Subcutaneous abdominal adipose tissue (tissue), 5 donors: Measurements from ENCODE around the gene BCAT1.
"Not testable (repeated sequence)": the region's sequence is repeated elsewhere in the genome, so short reads cannot be mapped to it uniquely, and the experiment has no call there.

Experiments
- H3K27ac ChIP-seq: one replicate; pipeline ENCODE4 v1.7.0; 2013; ENCODE audit warnings: low read depth, mild to moderate bottlenecking, inconsistent platforms, low read length, moderate library complexity
- H3K27me3 ChIP-seq, 5 donors: one replicate each; pipeline ENCODE4 v1.7.0; 2013; ENCODE audit warnings: low read length in 5 of 5, inconsistent platforms in 1 of 5; ENCODE audit not compliant: control insufficient read depth in 5 of 5, insufficient read depth in 4 of 5
- H3K36me3 ChIP-seq, 5 donors: one replicate each; pipeline ENCODE4 v1.7.0; 2013; ENCODE audit warnings: low read length in 5 of 5; ENCODE audit not compliant: control insufficient read depth in 5 of 5, insufficient read depth in 5 of 5
- H3K4me1 ChIP-seq, 5 donors: one replicate each; pipeline ENCODE4 v1.7.0; 2013; ENCODE audit warnings: low read length in 5 of 5, mild to moderate bottlenecking in 3 of 5, moderate library complexity in 1 of 5; ENCODE audit not compliant: control insufficient read depth in 5 of 5, insufficient read depth in 5 of 5
- H3K4me3 ChIP-seq, 5 donors: one replicate each; pipeline ENCODE4 v1.7.0; 2013; ENCODE audit warnings: low read length in 5 of 5, low read depth in 1 of 5
- H3K9ac ChIP-seq, 5 donors: one replicate each; pipeline ENCODE4 v1.7.0; 2013; ENCODE audit warnings: low read length in 5 of 5, mild to moderate bottlenecking in 4 of 5, moderate library complexity in 3 of 5
- H3K9me3 ChIP-seq, 5 donors: one replicate each; pipeline ENCODE4 v1.7.0; 2013; ENCODE audit warnings: low read length in 5 of 5; ENCODE audit not compliant: control insufficient read depth in 5 of 5
- donor health status: healthy.
- donor health status: healthy.
- donor health status: healthy.
- donor health status: healthy.
- donor health status: healthy.

BCAT1 gene

GRCh38 chr12:24809306-24809705 is 139.6 kb downstream of the BCAT1 start:
- not testable (repeated sequence) for H3K27ac ChIP-seq

GRCh38 chr12:24808651-24809050 is 140.2 kb downstream of the BCAT1 start:
- no peak overlapping the region for H3K4me3 ChIP-seq
- H3K27ac ChIP-seq, result no peak overlapping the region
- H3K9ac ChIP-seq, result no peak overlapping the region
- H3K9me3 ChIP-seq, result peaks cover 0 to 3% (median 0%) of the 10 kb centered on the region in 5 donors
- no peaks in the 10 kb centered on the region for H3K4me1 ChIP-seq
- H3K36me3 ChIP-seq, result no peaks in the 10 kb centered on the region
- H3K27me3 ChIP-seq, result no peaks in the 10 kb centered on the region

More at GRCh38 chr12:24809306-24809705, 139.6 kb downstream of the BCAT1 start:
- H3K4me3 ChIP-seq, H3K4me1 ChIP-seq, H3K27me3 ChIP-seq, H3K9me3 ChIP-seq, H3K36me3 ChIP-seq, H3K9ac ChIP-seq: not testable (repeated sequence)

- H3K9ac ChIP-seq, result no peak overlapping the region
- H3K27me3 ChIP-seq, result no peaks in the 10 kb centered on the region
- H3K27ac ChIP-seq, result no peak overlapping the region
- no peaks in the 10 kb centered on the region for H3K36me3 ChIP-seq
- peaks cover 0 to 12% (median 6%) of the 10 kb centered on the region in 5 donors for H3K9me3 ChIP-seq
- no peak overlapping the region for H3K4me3 ChIP-seq
- no peaks in the 10 kb centered on the region for H3K4me1 ChIP-seq
Observed at GRCh38 chr12:24806386-24806785, 142.5 kb downstream of the BCAT1 start.

- H3K27me3 ChIP-seq, result no peaks in the 10 kb centered on the region
- no peak overlapping the region for H3K27ac ChIP-seq
- no peaks in the 10 kb centered on the region for H3K4me1 ChIP-seq
Observed at GRCh38 chr12:24803430-24804245, 145.3 kb downstream of the BCAT1 start.

GRCh38 chr12:24798335-24798734 is 150.6 kb downstream of the BCAT1 start:
- no peak overlapping the region for H3K9ac ChIP-seq
- no peak overlapping the region for H3K4me3 ChIP-seq
- H3K27ac ChIP-seq, result no peak overlapping the region
- peaks cover 0 to 8% (median 4%) of the 10 kb centered on the region in 5 donors for H3K9me3 ChIP-seq
- no peaks in the 10 kb centered on the region for H3K36me3 ChIP-seq
- H3K4me1 ChIP-seq, result peaks cover 0 to 3% (median 0%) of the 10 kb centered on the region in 5 donors
- H3K27me3 ChIP-seq, result no peaks in the 10 kb centered on the region

More at GRCh38 chr12:24803430-24804245, 145.3 kb downstream of the BCAT1 start:
- H3K9me3 ChIP-seq, result peaks cover 0 to 12% (median 4%) of the 10 kb centered on the region in 5 donors
- no peaks in the 10 kb centered on the region for H3K36me3 ChIP-seq
- no peak overlapping the region for H3K9ac ChIP-seq
- H3K4me3 ChIP-seq, result no peak overlapping the region

- no peak overlapping the region for H3K27ac ChIP-seq
- peaks cover 0 to 3% (median 0%) of the 10 kb centered on the region in 5 donors for H3K4me1 ChIP-seq
- H3K36me3 ChIP-seq, result no peaks in the 10 kb centered on the region
- H3K27me3 ChIP-seq, result no peaks in the 10 kb centered on the region
- no peak overlapping the region for H3K4me3 ChIP-seq
- peaks cover 0 to 4% (median under 1%) of the 10 kb centered on the region in 5 donors for H3K9me3 ChIP-seq
- H3K9ac ChIP-seq, result no peak overlapping the region
Observed at GRCh38 chr12:24797901-24798300, 151.0 kb downstream of the BCAT1 start.

GRCh38 chr12:24796876-24797275 is 152.0 kb downstream of the BCAT1 start:
- Histone ChIP-seq H3K4me3 (no peak overlapping the region), H3K27ac (no peak overlapping the region), H3K9ac (no peak overlapping the region), H3K36me3 (no peaks in the 10 kb centered on the region), H3K27me3 (no peaks in the 10 kb centered on the region), H3K4me1 (peaks cover 0 to 3% (median 0%) of the 10 kb centered on the region in 5 donors), H3K9me3 (no peaks in the 10 kb centered on the region)

GRCh38 chr12:24795699-24796347 is 153.1 kb downstream of the BCAT1 start:
- Histone ChIP-seq H3K27me3 (no peaks in the 10 kb centered on the region), H3K4me3 (peak overlapping the region; percentile 25 to 59 (median 52)), H3K9ac (peak overlapping the region in 1 of 5 donors; percentile 43), H3K27ac (no peak overlapping the region), H3K4me1 (peaks cover 0 to 3% (median 0%) of the 10 kb centered on the region in 5 donors), H3K36me3 (no peaks in the 10 kb centered on the region), H3K9me3 (no peaks in the 10 kb centered on the region)

- Histone ChIP-seq H3K4me1 (peaks cover 0 to 3% (median 0%) of the 10 kb centered on the region in 5 donors), H3K9me3 (no peaks in the 10 kb centered on the region), H3K4me3 (no peak overlapping the region), H3K36me3 (no peaks in the 10 kb centered on the region), H3K27me3 (no peaks in the 10 kb centered on the region), H3K27ac (no peak overlapping the region), H3K9ac (no peak overlapping the region)
Observed at GRCh38 chr12:24791622-24792021, 157.3 kb downstream of the BCAT1 start.

- H3K9me3 ChIP-seq, result no peaks in the 10 kb centered on the region
- H3K9ac ChIP-seq, result no peak overlapping the region
Observed at GRCh38 chr12:24788886-24789285, 160.0 kb downstream of the BCAT1 start.

More at GRCh38 chr12:24788886-24789285, 160.0 kb downstream of the BCAT1 start:
- no peaks in the 10 kb centered on the region for H3K36me3 ChIP-seq
- no peak overlapping the region for H3K27ac ChIP-seq
- H3K27me3 ChIP-seq, result no peaks in the 10 kb centered on the region
- no peaks in the 10 kb centered on the region for H3K4me1 ChIP-seq
- H3K4me3 ChIP-seq, result no peak overlapping the region
